ENCODE measurements around the gene DYNLT1.

Gene DYNLT1

DNA sequence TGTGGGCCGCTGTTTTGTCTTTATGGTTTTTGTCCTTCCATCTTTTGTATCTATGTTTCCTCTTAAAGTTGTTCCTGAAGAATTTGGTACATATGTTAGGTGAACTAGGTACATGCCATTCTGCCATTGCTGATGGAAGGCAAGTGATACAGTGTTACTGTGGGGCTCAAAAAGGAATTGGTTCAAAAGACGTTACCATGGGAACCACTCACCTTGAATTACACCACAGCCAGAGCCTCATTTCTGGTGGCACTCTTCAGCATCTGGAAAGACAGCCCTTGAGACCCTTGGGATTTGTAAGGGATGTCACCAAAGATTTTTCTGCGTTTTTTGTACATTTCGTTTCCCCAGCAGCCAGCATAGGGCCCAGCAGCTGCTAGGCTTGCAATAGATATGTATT lies 52.7 kb downstream of the DYNLT1 start:
- DNase-seq = no peak

DNA sequence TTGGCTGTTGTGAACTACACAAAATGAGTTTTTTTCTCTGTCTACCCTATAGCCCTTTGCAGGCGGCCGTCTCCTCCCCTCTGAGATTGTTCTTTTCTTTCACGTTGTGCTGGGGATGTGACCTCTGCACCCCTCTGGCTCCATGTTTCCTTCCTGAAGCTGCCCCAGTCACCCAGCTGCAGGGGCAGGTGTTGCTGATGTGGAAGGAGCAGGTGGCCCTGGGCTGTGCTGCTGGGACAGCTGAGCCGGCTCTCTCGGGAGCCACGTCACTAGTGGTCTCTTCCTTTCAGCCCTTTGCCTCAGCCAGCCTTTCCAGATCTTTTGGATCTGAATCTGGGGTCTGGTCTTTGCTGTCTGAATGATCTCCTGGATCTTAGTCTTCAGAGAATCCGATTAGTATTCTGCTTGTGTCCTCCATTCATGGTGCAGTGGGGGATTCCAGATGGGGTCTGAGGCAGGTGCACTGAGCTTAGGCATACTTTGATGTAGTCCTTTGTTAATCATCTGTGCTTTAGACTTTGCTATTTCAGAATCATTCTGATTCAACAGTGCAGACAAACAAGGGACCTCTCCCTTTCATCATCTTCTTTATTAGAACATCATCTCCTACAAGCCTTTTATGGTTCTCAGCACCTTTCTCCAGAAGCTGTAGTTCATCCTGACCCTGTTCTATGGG lies 53.3 kb downstream of the DYNLT1 start:
- DNase-seq = no peak

- DNase-seq = no peak
Observed at GRCh38 chr6:158589366-158589765, 55.2 kb downstream of the DYNLT1 start.

DNA sequence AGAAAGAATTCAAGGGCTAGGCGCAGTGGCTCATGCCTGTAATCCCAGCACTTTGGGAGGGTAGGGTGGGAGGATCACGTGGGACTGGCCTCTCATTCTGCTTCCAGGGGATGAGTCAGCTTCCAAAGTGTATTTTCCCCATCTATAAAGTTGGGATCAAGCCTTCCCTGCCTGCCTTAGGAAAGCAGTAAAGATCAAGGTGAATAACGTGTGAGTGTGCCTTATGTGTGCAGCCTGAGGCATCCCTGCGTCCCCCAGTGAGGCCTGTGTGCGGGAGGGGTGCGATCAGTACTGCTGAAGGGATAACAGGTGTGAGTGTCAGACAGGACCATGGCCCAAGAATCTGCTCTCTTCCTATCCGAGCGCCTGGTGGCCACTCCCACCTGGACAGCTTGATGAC lies 57.9 kb downstream of the DYNLT1 start:
- DNase-seq = no peak
